Chondrocyte (in vitro differentiated cells): ENCODE results near the gene POPDC2. TPM values are rescaled to one million over a fixed set of nuclear protein-coding genes. Genes with fewer than 3 reads are reported as not detected.

Experiments used
- DNase-seq: peaks from one replicate; pipeline ENCODE4 v3.0.0; 2021; ENCODE audit warnings: mixed read lengths, low spot score
- H3K27ac Mint-ChIP-seq: one replicate; pipeline ENCODE4 v1.8.0; 2021; ENCODE audit warnings: mild to moderate bottlenecking, moderate library complexity, mixed read lengths; ENCODE audit not compliant: unreplicated experiment
- H3K27me3 Mint-ChIP-seq: 2 replicates; pipeline ENCODE4 v1.8.0; 2021; ENCODE audit warnings: low read depth, mixed read lengths
- H3K36me3 Mint-ChIP-seq: 2 replicates; pipeline ENCODE4 v1.8.0; 2021; ENCODE audit warnings: low read depth, mixed read lengths
- H3K4me1 Mint-ChIP-seq: 2 replicates; pipeline ENCODE4 v1.8.0; 2021; ENCODE audit warnings: low read depth, mild to moderate bottlenecking, mixed read lengths
- H3K4me3 Mint-ChIP-seq: one replicate; pipeline ENCODE4 v1.8.0; 2021; ENCODE audit warnings: mild to moderate bottlenecking, moderate library complexity, mixed read lengths; ENCODE audit not compliant: unreplicated experiment
- H3K9me3 Mint-ChIP-seq: 2 replicates; pipeline ENCODE4 v1.8.0; 2021; ENCODE audit warnings: low read depth, mixed read lengths
- CTCF ChIP-seq: fragments of 200-600 bp; sonication (generic); IDR thresholded peaks from 2 replicates; pipeline ENCODE4 v1.5.0; 2021; ENCODE audit warnings: antibody characterized with exemption, mild to moderate bottlenecking, moderate library complexity
- total RNA-seq: library from RNA; stranded (reverse); gene quantifications from 3 replicates; pipeline ENCODE4 v1.2.1, GENCODE V29; 2021

Gene POPDC2
- total RNA-seq, 1 donor from 2014 or later, result 0.80 TPM

DNA sequence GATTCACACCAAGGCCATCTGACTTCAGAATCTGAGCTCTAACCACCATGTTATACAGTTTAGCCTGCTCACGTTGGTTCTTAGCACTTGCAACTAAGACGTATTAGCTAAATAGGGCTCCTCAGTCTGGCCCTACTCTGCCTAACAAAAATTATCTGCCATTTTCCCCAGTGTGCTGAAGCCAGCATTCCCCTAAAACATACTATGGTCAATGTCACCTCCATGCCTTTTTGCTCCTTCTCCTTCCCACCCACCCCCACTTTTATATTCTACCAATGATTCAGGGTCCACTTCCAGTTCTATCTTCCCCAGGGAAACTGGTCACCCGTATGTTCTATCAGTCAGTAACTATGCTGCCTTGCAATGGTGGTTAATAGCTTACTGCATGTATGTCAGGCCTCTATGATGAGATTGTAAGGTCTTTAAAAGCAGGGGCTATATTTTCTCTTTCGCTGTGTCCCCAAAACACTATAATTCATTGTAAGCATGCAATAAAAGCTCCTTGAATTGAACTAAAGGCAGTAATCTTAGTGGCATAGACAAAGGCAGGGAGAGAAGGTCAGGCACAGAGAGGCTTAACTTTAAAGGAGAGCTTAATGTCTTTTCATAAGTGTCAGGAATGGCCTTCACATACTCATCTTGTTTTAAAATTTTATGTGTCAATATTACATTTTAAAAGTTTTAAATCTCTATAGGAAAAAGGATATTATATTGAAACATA is 23.3 kb downstream of the POPDC2 start:
- Mint-ChIP-seq H3K36me3 (no peaks in the 10 kb centered on the region), H3K4me1 (peaks cover 30% of the 10 kb centered on the region), H3K9me3 (peaks cover 4% of the 10 kb centered on the region), H3K4me3 (no peak overlapping the region), H3K27me3 (no peaks in the 10 kb centered on the region), H3K27ac (peak overlapping the region; percentile 27)
- DNase-seq, result no peak
- no peak for TF ChIP-seq CTCF

DNA sequence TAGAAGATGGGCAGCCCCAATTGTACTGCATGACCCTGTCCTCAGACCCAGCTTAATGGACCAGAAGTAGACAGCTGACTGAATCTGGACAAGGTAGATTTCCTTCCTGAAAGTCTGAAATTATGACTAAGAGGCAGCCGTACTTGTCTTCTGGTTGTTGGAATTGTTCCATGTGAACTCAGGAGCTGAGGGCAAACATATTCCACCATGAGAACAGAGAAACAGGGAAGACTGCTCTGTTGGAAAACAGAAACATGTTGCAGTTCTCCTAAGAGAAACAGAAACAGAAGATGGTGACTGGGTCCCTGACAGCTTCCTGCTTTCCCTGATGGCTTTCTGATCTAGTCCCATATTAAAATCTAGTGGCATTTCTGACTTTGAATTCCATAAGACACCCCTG is 24.1 kb downstream of the POPDC2 start:
- peaks cover 38% of the 10 kb centered on the region for H3K4me1 Mint-ChIP-seq
- no peaks in the 10 kb centered on the region for H3K36me3 Mint-ChIP-seq
- peaks cover 1% of the 10 kb centered on the region for H3K9me3 Mint-ChIP-seq
- no peaks in the 10 kb centered on the region for H3K27me3 Mint-ChIP-seq
- no peak for TF ChIP-seq CTCF
- no peak for DNase-seq
- no peak overlapping the region for H3K27ac Mint-ChIP-seq
- H3K4me3 Mint-ChIP-seq, result no peak overlapping the region

- H3K9me3 Mint-ChIP-seq, result no peaks in the 10 kb centered on the region
- TF ChIP-seq CTCF, result no peak
- H3K4me1 Mint-ChIP-seq, result peaks cover 43% of the 10 kb centered on the region
- no peaks in the 10 kb centered on the region for H3K27me3 Mint-ChIP-seq
- H3K4me3 Mint-ChIP-seq, result no peak overlapping the region
- peaks cover 1% of the 10 kb centered on the region for H3K36me3 Mint-ChIP-seq
- DNase-seq, result no peak
- H3K27ac Mint-ChIP-seq, result no peak overlapping the region
These were observed 24.7 kb downstream of the POPDC2 start for GRCh38 chr3:119635719-119636118.

DNA sequence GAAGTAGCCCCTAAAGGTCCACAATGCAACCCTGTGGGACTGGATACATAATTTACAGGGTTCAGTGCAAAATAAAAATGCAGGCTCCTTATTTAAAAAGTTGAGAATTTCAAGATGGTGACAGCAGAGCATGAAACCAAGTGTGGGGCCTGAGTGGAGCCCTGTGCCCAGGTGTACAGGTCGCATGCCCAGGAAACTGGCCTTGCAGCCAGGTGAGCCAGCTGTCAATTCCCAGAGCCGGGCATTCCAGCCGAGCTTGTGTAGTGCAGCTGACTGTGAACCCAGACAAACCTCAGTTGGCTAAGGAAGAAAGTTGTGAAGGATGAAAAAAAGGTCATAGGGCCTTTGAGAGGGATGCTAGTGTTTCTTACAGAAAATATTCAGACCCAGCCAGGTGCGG is 27.6 kb downstream of the POPDC2 start:
- Mint-ChIP-seq H3K9me3 (no peaks in the 10 kb centered on the region), H3K27ac (no peak overlapping the region), H3K4me1 (peaks cover 59% of the 10 kb centered on the region), H3K36me3 (peaks cover 2% of the 10 kb centered on the region), H3K27me3 (no peaks in the 10 kb centered on the region), H3K4me3 (no peak overlapping the region)
- no peak for TF ChIP-seq CTCF
- DNase-seq, result no peak

DNA sequence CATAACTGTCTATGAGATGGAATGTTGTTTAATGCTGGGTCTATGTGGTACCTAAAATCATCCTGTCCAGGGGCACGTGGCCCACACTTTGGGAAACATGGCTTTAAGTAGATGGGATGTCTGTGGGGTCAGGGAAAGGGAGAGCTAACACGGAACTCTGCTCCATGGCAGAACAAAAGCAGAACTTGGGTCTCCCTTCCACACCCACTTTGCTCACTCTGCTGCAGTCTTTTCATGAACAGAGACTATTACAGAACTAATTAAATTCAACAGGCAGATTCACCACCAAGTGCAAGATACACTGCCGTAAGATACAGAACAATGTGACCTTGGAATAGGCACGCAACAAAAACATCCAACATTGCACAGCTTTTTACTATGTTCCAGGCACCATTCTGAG is 28.2 kb downstream of the POPDC2 start:
- H3K9me3 Mint-ChIP-seq, result no peaks in the 10 kb centered on the region
- no peak overlapping the region for H3K4me3 Mint-ChIP-seq
- no peaks in the 10 kb centered on the region for H3K27me3 Mint-ChIP-seq
- no peak for DNase-seq
- H3K4me1 Mint-ChIP-seq, result peaks cover 61% of the 10 kb centered on the region
- peaks cover 2% of the 10 kb centered on the region for H3K36me3 Mint-ChIP-seq
- no peak for TF ChIP-seq CTCF
- peak overlapping the region; percentile 74 for H3K27ac Mint-ChIP-seq
